Measurements from ENCODE around the gene PLXNA2.

DNA sequence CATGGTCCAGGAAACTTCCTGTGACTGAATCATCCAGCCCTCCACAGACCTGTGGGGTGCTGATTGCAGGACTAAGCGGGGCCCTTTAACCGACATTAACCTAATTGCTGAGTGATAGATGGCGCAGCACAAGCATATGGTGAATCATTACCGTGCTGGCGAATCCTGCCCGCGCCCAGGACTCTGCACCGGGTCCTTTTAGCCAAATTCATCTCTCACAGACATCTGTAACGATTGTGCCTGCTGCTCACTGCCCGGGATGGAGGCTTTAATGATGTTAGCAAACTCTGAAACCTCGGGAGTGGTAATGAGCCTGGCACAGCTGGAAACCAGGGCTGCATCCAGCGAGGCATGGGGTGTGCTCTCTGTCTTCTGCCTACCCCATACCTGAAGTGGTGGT, 185.9 kb downstream of the PLXNA2 start:
- TF ChIP-seq, protein P1, sequence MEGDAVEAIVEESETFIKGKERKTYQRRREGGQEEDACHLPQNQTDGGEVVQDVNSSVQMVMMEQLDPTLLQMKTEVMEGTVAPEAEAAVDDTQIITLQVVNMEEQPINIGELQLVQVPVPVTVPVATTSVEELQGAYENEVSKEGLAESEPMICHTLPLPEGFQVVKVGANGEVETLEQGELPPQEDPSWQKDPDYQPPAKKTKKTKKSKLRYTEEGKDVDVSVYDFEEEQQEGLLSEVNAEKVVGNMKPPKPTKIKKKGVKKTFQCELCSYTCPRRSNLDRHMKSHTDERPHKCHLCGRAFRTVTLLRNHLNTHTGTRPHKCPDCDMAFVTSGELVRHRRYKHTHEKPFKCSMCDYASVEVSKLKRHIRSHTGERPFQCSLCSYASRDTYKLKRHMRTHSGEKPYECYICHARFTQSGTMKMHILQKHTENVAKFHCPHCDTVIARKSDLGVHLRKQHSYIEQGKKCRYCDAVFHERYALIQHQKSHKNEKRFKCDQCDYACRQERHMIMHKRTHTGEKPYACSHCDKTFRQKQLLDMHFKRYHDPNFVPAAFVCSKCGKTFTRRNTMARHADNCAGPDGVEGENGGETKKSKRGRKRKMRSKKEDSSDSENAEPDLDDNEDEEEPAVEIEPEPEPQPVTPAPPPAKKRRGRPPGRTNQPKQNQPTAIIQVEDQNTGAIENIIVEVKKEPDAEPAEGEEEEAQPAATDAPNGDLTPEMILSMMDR (IDR thresholded peaks at IDR 0.05; ENCODE audit: low read depth, low read length), result no peak
- no peak for TF ChIP-seq EZH2phosphoT487 (IDR thresholded peaks at IDR 0.05; ENCODE audit: low read depth)
